Measurements from ENCODE around the gene SEC14L6.

The SEC14L6 gene

GRCh38 chr22:30526656-30527055, 19.9 kb downstream of the SEC14L6 start:
- Histone ChIP-seq H3K4ac (ENCODE audit: low read length) (no peak overlapping the region), H4K8ac (ENCODE audit: low read depth, low read length) (no peak overlapping the region), H2BK12ac (ENCODE audit: low read length) (no peak overlapping the region), H3K9ac (ENCODE audit: low read depth, low read length, poor library complexity) (no peak overlapping the region), H3K23ac (ENCODE audit: low read depth, low read length, poor library complexity) (no peak overlapping the region), H3K4me1 (ENCODE audit: control insufficient read depth in 2 of 2, insufficient read depth in 1 of 2, low read depth in 1 of 2, low read length in 2 of 2) (no peaks in the 10 kb centered on the region), H3K18ac (ENCODE audit: low read length) (no peak overlapping the region), H4K91ac (ENCODE audit: low read depth, low read length, poor library complexity) (no peak overlapping the region), H3K4me2 (ENCODE audit: insufficient read depth, low read length, poor library complexity, severe bottlenecking) (no peak overlapping the region), H2AFZ (ENCODE audit: low read length) (no peak overlapping the region), H3K79me1 (ENCODE audit: low read depth, low read length) (no peaks in the 10 kb centered on the region), H2BK5ac (ENCODE audit: low read length) (no peak overlapping the region), H3K9me3 (replicated peaks in 1 of 2; ENCODE audit: control insufficient read depth in 2 of 2, insufficient read depth in 1 of 2, low read depth in 1 of 2, low read length in 2 of 2) (no peaks in the 10 kb centered on the region), H2BK15ac (ENCODE audit: low read length) (no peak overlapping the region), H3K14ac (ENCODE audit: low read length) (no peak overlapping the region), H3K4me3 (ENCODE audit: low read length in 2 of 2) (no peak overlapping the region), H3K27me3 (ENCODE audit: control insufficient read depth in 3 of 3, insufficient read depth in 3 of 3, low read depth in 1 of 3, low read length in 3 of 3) (no peaks in the 10 kb centered on the region), H2BK120ac (ENCODE audit: low read depth, low read length) (no peak overlapping the region), H3K36me3 (replicated peaks in 1 of 2; ENCODE audit: control insufficient read depth in 2 of 2, insufficient read depth in 2 of 2, low read length in 2 of 2) (no peaks in the 10 kb centered on the region), H2AK5ac (ENCODE audit: low read depth, low read length) (no peak overlapping the region), H3K27ac (replicated peaks; ENCODE audit: low read length) (no peak overlapping the region)
- no peak for DNase-seq (ENCODE audit: low spot score)
- no CpG with 5 or more reads among the region's 4 CpGs for WGBS, 2 donors (ENCODE audit: extremely low coverage in 2 of 2, insufficient read length in 2 of 2, insufficient replicate concordance in 1 of 2)

GRCh38 chr22:30523646-30524489, 22.7 kb downstream of the SEC14L6 start:
- H4K8ac ChIP-seq (ENCODE audit: low read depth, low read length): no peak overlapping the region
- H2BK120ac ChIP-seq (ENCODE audit: low read depth, low read length): no peak overlapping the region
- no peak overlapping the region for H3K23ac ChIP-seq (ENCODE audit: low read depth, low read length, poor library complexity)
- H3K18ac ChIP-seq (ENCODE audit: low read length): no peak overlapping the region
- no peak for DNase-seq (ENCODE audit: low spot score)
- no peak overlapping the region for H3K14ac ChIP-seq (ENCODE audit: low read length)
- H3K9me3 ChIP-seq (replicated peaks in 1 of 2; ENCODE audit: control insufficient read depth in 2 of 2, insufficient read depth in 1 of 2, low read depth in 1 of 2, low read length in 2 of 2): no peaks in the 10 kb centered on the region
- no peak overlapping the region for H4K91ac ChIP-seq (ENCODE audit: low read depth, low read length, poor library complexity)
- no peak overlapping the region for H2AK5ac ChIP-seq (ENCODE audit: low read depth, low read length)
- H3K27ac ChIP-seq (replicated peaks; ENCODE audit: low read length): no peak overlapping the region
- H3K4me2 ChIP-seq (ENCODE audit: insufficient read depth, low read length, poor library complexity, severe bottlenecking): no peak overlapping the region
- H3K36me3 ChIP-seq (replicated peaks in 1 of 2; ENCODE audit: control insufficient read depth in 2 of 2, insufficient read depth in 2 of 2, low read length in 2 of 2): no peaks in the 10 kb centered on the region
- no peaks in the 10 kb centered on the region for H3K79me1 ChIP-seq (ENCODE audit: low read depth, low read length)
- H3K4me3 ChIP-seq (ENCODE audit: low read length in 2 of 2): no peak overlapping the region
- no peak overlapping the region for H2BK15ac ChIP-seq (ENCODE audit: low read length)
- no peak overlapping the region for H2AFZ ChIP-seq (ENCODE audit: low read length)
- no peak overlapping the region for H2BK5ac ChIP-seq (ENCODE audit: low read length)
- H3K4me1 ChIP-seq (ENCODE audit: control insufficient read depth in 2 of 2, insufficient read depth in 1 of 2, low read depth in 1 of 2, low read length in 2 of 2): no peaks in the 10 kb centered on the region
- H3K4ac ChIP-seq (ENCODE audit: low read length): no peak overlapping the region
- no peak overlapping the region for H2BK12ac ChIP-seq (ENCODE audit: low read length)
- WGBS, 2 donors (ENCODE audit: extremely low coverage in 2 of 2, insufficient read length in 2 of 2, insufficient replicate concordance in 1 of 2): no CpG with 5 or more reads among the region's 8 CpGs
- no peak overlapping the region for H3K9ac ChIP-seq (ENCODE audit: low read depth, low read length, poor library complexity)
- H3K27me3 ChIP-seq (ENCODE audit: control insufficient read depth in 3 of 3, insufficient read depth in 3 of 3, low read depth in 1 of 3, low read length in 3 of 3): no peaks in the 10 kb centered on the region

DNA sequence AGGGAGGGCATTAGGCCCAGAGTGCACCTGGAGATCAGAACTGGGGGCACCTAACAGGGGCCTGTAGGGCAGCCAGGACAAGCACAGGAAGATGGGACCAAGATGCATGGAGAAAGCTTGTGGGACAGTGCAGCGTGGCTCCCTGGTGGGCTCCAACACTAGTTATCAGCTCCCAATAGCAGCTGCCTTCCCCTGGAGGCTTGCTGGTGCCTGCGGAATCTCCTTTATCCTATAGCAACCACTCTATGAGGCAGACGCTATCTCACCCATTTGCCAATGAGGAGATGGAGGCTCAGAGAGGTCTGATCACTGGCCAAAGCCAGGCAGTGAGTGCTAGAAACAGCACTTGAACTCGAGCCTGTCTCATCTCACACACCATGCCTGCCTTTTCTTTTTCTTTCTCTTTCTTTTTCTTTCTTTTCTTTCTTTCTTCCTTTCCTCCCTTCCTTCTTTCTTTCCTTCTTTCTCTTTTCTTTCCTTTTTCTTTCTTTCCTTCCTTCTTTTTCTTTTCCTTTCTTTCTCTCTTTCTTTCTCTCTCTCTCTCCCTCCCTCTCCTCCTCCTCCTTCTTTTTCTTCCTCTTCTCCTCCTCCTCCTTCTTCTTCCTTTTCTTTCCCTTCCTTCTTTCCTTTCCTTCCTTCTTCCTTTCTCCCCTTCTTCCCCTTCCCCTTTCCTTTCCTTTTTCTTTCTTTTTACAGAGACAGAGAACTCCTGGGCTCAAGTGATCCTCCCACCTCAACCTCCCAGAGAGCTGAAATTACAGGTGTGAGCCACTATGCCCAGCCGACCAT, 25.0 kb downstream of the SEC14L6 start:
- H3K4ac ChIP-seq (ENCODE audit: low read length): no peak overlapping the region
- no peaks in the 10 kb centered on the region for H3K79me1 ChIP-seq (ENCODE audit: low read depth, low read length)
- peak overlapping the region; percentile 35 for H2BK5ac ChIP-seq (ENCODE audit: low read length)
- no peak overlapping the region for H2AFZ ChIP-seq (ENCODE audit: low read length)
- no peak overlapping the region for H4K91ac ChIP-seq (ENCODE audit: low read depth, low read length, poor library complexity)
- no peaks in the 10 kb centered on the region for H3K36me3 ChIP-seq (replicated peaks in 1 of 2; ENCODE audit: control insufficient read depth in 2 of 2, insufficient read depth in 2 of 2, low read length in 2 of 2)
- peak overlapping the region; percentile 79 for H2BK15ac ChIP-seq (ENCODE audit: low read length)
- peak overlapping the region; percentile 83 for H2AK5ac ChIP-seq (ENCODE audit: low read depth, low read length)
- no peaks in the 10 kb centered on the region for H3K9me3 ChIP-seq (replicated peaks in 1 of 2; ENCODE audit: control insufficient read depth in 2 of 2, insufficient read depth in 1 of 2, low read depth in 1 of 2, low read length in 2 of 2)
- H3K23ac ChIP-seq (ENCODE audit: low read depth, low read length, poor library complexity): peak overlapping the region; percentile 25
- H3K4me2 ChIP-seq (ENCODE audit: insufficient read depth, low read length, poor library complexity, severe bottlenecking): no peak overlapping the region
- no peaks in the 10 kb centered on the region for H3K4me1 ChIP-seq (ENCODE audit: control insufficient read depth in 2 of 2, insufficient read depth in 1 of 2, low read depth in 1 of 2, low read length in 2 of 2)
- no peak overlapping the region for H3K4me3 ChIP-seq (ENCODE audit: low read length in 2 of 2)
- H3K27me3 ChIP-seq (ENCODE audit: control insufficient read depth in 3 of 3, insufficient read depth in 3 of 3, low read depth in 1 of 3, low read length in 3 of 3): no peaks in the 10 kb centered on the region
- no peak overlapping the region for H3K14ac ChIP-seq (ENCODE audit: low read length)
- no peak for DNase-seq (ENCODE audit: low spot score)
- H2BK12ac ChIP-seq (ENCODE audit: low read length): no peak overlapping the region
- no peak overlapping the region for H3K9ac ChIP-seq (ENCODE audit: low read depth, low read length, poor library complexity)
- no peak overlapping the region for H3K27ac ChIP-seq (replicated peaks; ENCODE audit: low read length)
- no CpG with 5 or more reads among the region's 5 CpGs for WGBS, 2 donors (ENCODE audit: extremely low coverage in 2 of 2, insufficient read length in 2 of 2, insufficient replicate concordance in 1 of 2)
- no peak overlapping the region for H2BK120ac ChIP-seq (ENCODE audit: low read depth, low read length)
- H3K18ac ChIP-seq (ENCODE audit: low read length): no peak overlapping the region
- no peak overlapping the region for H4K8ac ChIP-seq (ENCODE audit: low read depth, low read length)

- no peak overlapping the region for H3K9ac ChIP-seq (ENCODE audit: low read depth, low read length, poor library complexity)
- no peak overlapping the region for H4K8ac ChIP-seq (ENCODE audit: low read depth, low read length)
- no peak overlapping the region for H3K4me2 ChIP-seq (ENCODE audit: insufficient read depth, low read length, poor library complexity, severe bottlenecking)
- no peak overlapping the region for H2AK5ac ChIP-seq (ENCODE audit: low read depth, low read length)
- no peak overlapping the region for H3K4ac ChIP-seq (ENCODE audit: low read length)
- no peak overlapping the region for H4K91ac ChIP-seq (ENCODE audit: low read depth, low read length, poor library complexity)
- no peak overlapping the region for H3K4me3 ChIP-seq (ENCODE audit: low read length in 2 of 2)
- WGBS, 2 donors (ENCODE audit: extremely low coverage in 2 of 2, insufficient read length in 2 of 2, insufficient replicate concordance in 1 of 2): no CpG with 5 or more reads among the region's 7 CpGs
- no peak overlapping the region for H3K23ac ChIP-seq (ENCODE audit: low read depth, low read length, poor library complexity)
- H3K36me3 ChIP-seq (replicated peaks in 1 of 2; ENCODE audit: control insufficient read depth in 2 of 2, insufficient read depth in 2 of 2, low read length in 2 of 2): no peaks in the 10 kb centered on the region
- no peak overlapping the region for H3K14ac ChIP-seq (ENCODE audit: low read length)
- no peaks in the 10 kb centered on the region for H3K4me1 ChIP-seq (ENCODE audit: control insufficient read depth in 2 of 2, insufficient read depth in 1 of 2, low read depth in 1 of 2, low read length in 2 of 2)
- H3K27ac ChIP-seq (replicated peaks; ENCODE audit: low read length): no peak overlapping the region
- no peak overlapping the region for H2BK12ac ChIP-seq (ENCODE audit: low read length)
- H2BK15ac ChIP-seq (ENCODE audit: low read length): no peak overlapping the region
- no peaks in the 10 kb centered on the region for H3K79me1 ChIP-seq (ENCODE audit: low read depth, low read length)
- no peak overlapping the region for H3K18ac ChIP-seq (ENCODE audit: low read length)
- no peak for DNase-seq (ENCODE audit: low spot score)
- H2BK120ac ChIP-seq (ENCODE audit: low read depth, low read length): no peak overlapping the region
- H3K9me3 ChIP-seq (replicated peaks in 1 of 2; ENCODE audit: control insufficient read depth in 2 of 2, insufficient read depth in 1 of 2, low read depth in 1 of 2, low read length in 2 of 2): peaks cover 2 to 4% of the 10 kb centered on the region in 2 donors
- no peak overlapping the region for H2BK5ac ChIP-seq (ENCODE audit: low read length)
- no peak overlapping the region for H2AFZ ChIP-seq (ENCODE audit: low read length)
- no peaks in the 10 kb centered on the region for H3K27me3 ChIP-seq (ENCODE audit: control insufficient read depth in 3 of 3, insufficient read depth in 3 of 3, low read depth in 1 of 3, low read length in 3 of 3)
These were observed 26.6 kb downstream of the SEC14L6 start for GRCh38 chr22:30519842-30520425.

Measured in neuronal stem cell (in vitro differentiated cells).